ENCODE results near the gene GDA. TPM values are rescaled to one million over a fixed set of nuclear protein-coding genes. Genes with fewer than 3 reads are reported as not detected.

Gene GDA
- total RNA-seq, 1 donor from 2014 or later = 0.85 TPM

GRCh38 chr9:72156586-72156985 is 7.3 kb downstream of the GDA start:
- no peak for DNase-seq
- H3K9me3 ChIP-seq (replicated peaks) = peaks cover 7% of the 10 kb centered on the region
- H3K27ac ChIP-seq (replicated peaks) = no peak overlapping the region
- peaks cover 3% of the 10 kb centered on the region for H3K27me3 ChIP-seq (ENCODE audit: low read depth)
- intact Hi-C loops (cut with micrococcal nuclease) = no loop called here
- no peak for TF ChIP-seq CTCF (IDR thresholded peaks at IDR 0.05; ENCODE audit: borderline replicate concordance)
- H3K4me1 ChIP-seq = no peaks in the 10 kb centered on the region
- no peak overlapping the region for H3K4me3 ChIP-seq
- H3K36me3 ChIP-seq = no peaks in the 10 kb centered on the region

- TF ChIP-seq CTCF (IDR thresholded peaks at IDR 0.05; ENCODE audit: borderline replicate concordance) = no peak
- intact Hi-C loops (cut with micrococcal nuclease) = no loop called here
Measured at GRCh38 chr9:72158680-72159079, 9.4 kb downstream of the GDA start.

GRCh38 chr9:72160446-72161123 is 11.3 kb downstream of the GDA start:
- Histone ChIP-seq H3K27me3 (ENCODE audit: low read depth) (no peaks in the 10 kb centered on the region), H3K36me3 (no peaks in the 10 kb centered on the region), H3K9me3 (replicated peaks) (peaks cover 7% of the 10 kb centered on the region), H3K4me1 (no peaks in the 10 kb centered on the region), H3K27ac (replicated peaks) (no peak overlapping the region), H3K4me3 (no peak overlapping the region)
- no peak for DNase-seq
- intact Hi-C loops (cut with micrococcal nuclease) = no loop called here
- no peak for TF ChIP-seq CTCF (IDR thresholded peaks at IDR 0.05; ENCODE audit: borderline replicate concordance)

More at GRCh38 chr9:72158680-72159079, 9.4 kb downstream of the GDA start:
- no peaks in the 10 kb centered on the region for H3K36me3 ChIP-seq
- H3K27ac ChIP-seq (replicated peaks) = no peak overlapping the region
- no peaks in the 10 kb centered on the region for H3K27me3 ChIP-seq (ENCODE audit: low read depth)
- H3K4me3 ChIP-seq = no peak overlapping the region
- no peak for DNase-seq
- H3K9me3 ChIP-seq (replicated peaks) = peaks cover 7% of the 10 kb centered on the region
- no peaks in the 10 kb centered on the region for H3K4me1 ChIP-seq

- H3K27me3 ChIP-seq (ENCODE audit: low read depth) = no peaks in the 10 kb centered on the region
- H3K9me3 ChIP-seq (replicated peaks) = peaks cover 4% of the 10 kb centered on the region
- peaks cover 7% of the 10 kb centered on the region for H3K4me1 ChIP-seq
- H3K4me3 ChIP-seq = no peak overlapping the region
- intact Hi-C loops (cut with micrococcal nuclease) = no loop called here
- no peaks in the 10 kb centered on the region for H3K36me3 ChIP-seq
- DNase-seq = no peak
- H3K27ac ChIP-seq (replicated peaks) = no peak overlapping the region
- TF ChIP-seq CTCF (IDR thresholded peaks at IDR 0.05; ENCODE audit: borderline replicate concordance) = no peak
Measured at GRCh38 chr9:72165326-72165725, 16.1 kb downstream of the GDA start.

GRCh38 chr9:72165821-72166547 is 16.7 kb downstream of the GDA start:
- intact Hi-C loops (cut with micrococcal nuclease) = no loop called here
- no peak overlapping the region for H3K4me3 ChIP-seq
- no peaks in the 10 kb centered on the region for H3K27me3 ChIP-seq (ENCODE audit: low read depth)
- H3K36me3 ChIP-seq = no peaks in the 10 kb centered on the region
- no peak for DNase-seq
- no peaks in the 10 kb centered on the region for H3K9me3 ChIP-seq (replicated peaks)
- TF ChIP-seq CTCF (IDR thresholded peaks at IDR 0.05; ENCODE audit: borderline replicate concordance) = no peak
- H3K27ac ChIP-seq (replicated peaks) = no peak overlapping the region
- peaks cover 7% of the 10 kb centered on the region for H3K4me1 ChIP-seq

All from left ventricle myocardium inferior (tissue), 1 donor.